Colonic mucosa (tissue), 4 donors: ENCODE measurements around the gene SLC9A6. TPM values are rescaled to one million over a fixed set of nuclear protein-coding genes. Genes with fewer than 3 reads are reported as not detected.

Experiments used
- DNase-seq: peaks from one replicate; pipeline ENCODE4 v3.0.0-alpha.2; 2020
- H3K27ac ChIP-seq: fragments of 200-600 bp; one replicate; pipeline ENCODE4 v1.8.0; 2021
- H3K27me3 ChIP-seq: fragments of 200-600 bp; one replicate; pipeline ENCODE4 v1.8.0; 2021
- H3K36me3 ChIP-seq: fragments of 200-600 bp; one replicate; pipeline ENCODE4 v1.8.0; 2021
- H3K4me1 ChIP-seq: fragments of 200-600 bp; one replicate; pipeline ENCODE4 v1.8.0; 2021; ENCODE audit warnings: mild to moderate bottlenecking
- H3K4me3 ChIP-seq: fragments of 200-600 bp; one replicate; pipeline ENCODE4 v1.8.0; 2021
- H3K9ac ChIP-seq, 2 donors: one replicate each; pipeline ENCODE4 v1.7.0; 2013; ENCODE audit warnings: control low read depth in 2 of 2, low read depth in 2 of 2, low read length in 2 of 2
- H3K9me3 ChIP-seq: fragments of 200-600 bp; one replicate; pipeline ENCODE4 v1.8.0; 2021
- CTCF ChIP-seq: fragments of 200-600 bp; IDR thresholded peaks from one replicate; pipeline ENCODE4 v1.8.0; 2022; ENCODE audit warnings: antibody characterized with exemption, mild to moderate bottlenecking
- intact Hi-C: fragments of 100-400 bp; cut with DNase I; formaldehyde crosslinking; loops from one replicate; pipeline ENCODE4 v1.14.1; 2022
- total RNA-seq, 2 donors: library from RNA; stranded (reverse); fragmentation: NEBNext Ultra II Directional in 1 of 2; extraction: Animal tissue kit (Norgen Biotek cat#: 25700) in 1 of 2; gene quantifications; one replicate each; pipeline ENCODE4 v1.2.1, GENCODE V29; 2021
- donor health status: healthy.
- donor health status: DM: no; HTN: no; CAD: no.
- donor health status: DM: no; HTN: no; CAD: no.

The SLC9A6 gene
- total RNA-seq, 2 donors from 2014 or later: 12.7 to 16.6 TPM

- intact Hi-C loops: no loop called here
- no peak for TF ChIP-seq CTCF
- H3K27ac ChIP-seq: peak overlapping the region; percentile 22
- H3K36me3 ChIP-seq: no peaks in the 10 kb centered on the region
- no peaks in the 10 kb centered on the region for H3K9me3 ChIP-seq
- DNase-seq: no peak
- no peaks in the 10 kb centered on the region for H3K27me3 ChIP-seq
- H3K9ac ChIP-seq: no peak overlapping the region
- H3K4me1 ChIP-seq: no peaks in the 10 kb centered on the region
- no peak overlapping the region for H3K4me3 ChIP-seq
Measured at GRCh38 chrX:136065044-136065671, 79.9 kb downstream of the SLC9A6 start.

- H3K4me3 ChIP-seq: no peak overlapping the region
- H3K4me1 ChIP-seq: no peaks in the 10 kb centered on the region
- no peak for DNase-seq
- TF ChIP-seq CTCF: no peak
- no peak overlapping the region for H3K27ac ChIP-seq
- no peaks in the 10 kb centered on the region for H3K36me3 ChIP-seq
- H3K27me3 ChIP-seq: no peaks in the 10 kb centered on the region
- no peaks in the 10 kb centered on the region for H3K9me3 ChIP-seq
- no peak overlapping the region for H3K9ac ChIP-seq
- intact Hi-C loops: no loop called here
Measured at GRCh38 chrX:136067097-136067496, 81.9 kb downstream of the SLC9A6 start.

GRCh38 chrX:136067966-136068365 is 82.7 kb downstream of the SLC9A6 start:
- no peaks in the 10 kb centered on the region for H3K4me1 ChIP-seq
- no peak overlapping the region for H3K9ac ChIP-seq
- intact Hi-C loops: no loop called here
- no peaks in the 10 kb centered on the region for H3K36me3 ChIP-seq
- DNase-seq: no peak
- H3K27me3 ChIP-seq: no peaks in the 10 kb centered on the region
- TF ChIP-seq CTCF: no peak
- no peak overlapping the region for H3K4me3 ChIP-seq
- no peaks in the 10 kb centered on the region for H3K9me3 ChIP-seq
- no peak overlapping the region for H3K27ac ChIP-seq

GRCh38 chrX:136076942-136077341 is 91.7 kb downstream of the SLC9A6 start:
- Histone ChIP-seq H3K4me1 (no peaks in the 10 kb centered on the region), H3K36me3 (no peaks in the 10 kb centered on the region), H3K9ac (no peak overlapping the region), H3K27ac (no peak overlapping the region), H3K27me3 (no peaks in the 10 kb centered on the region), H3K4me3 (no peak overlapping the region), H3K9me3 (no peaks in the 10 kb centered on the region)
- no peak for DNase-seq
- intact Hi-C loops: no loop called here
- no peak for TF ChIP-seq CTCF

- Histone ChIP-seq H3K36me3 (no peaks in the 10 kb centered on the region), H3K9ac (no peak overlapping the region), H3K27ac (no peak overlapping the region), H3K27me3 (no peaks in the 10 kb centered on the region), H3K9me3 (no peaks in the 10 kb centered on the region), H3K4me3 (no peak overlapping the region), H3K4me1 (no peaks in the 10 kb centered on the region)
- intact Hi-C loops: no loop called here
- no peak for TF ChIP-seq CTCF
- no peak for DNase-seq
Measured at GRCh38 chrX:136080766-136081165, 95.5 kb downstream of the SLC9A6 start.
